Measurements from ENCODE around the gene SLC8A2.
"Not testable (repeated sequence)": the region's sequence is repeated elsewhere in the genome, so short reads cannot be mapped to it uniquely, and the experiment has no call there.

SLC8A2 gene

DNA sequence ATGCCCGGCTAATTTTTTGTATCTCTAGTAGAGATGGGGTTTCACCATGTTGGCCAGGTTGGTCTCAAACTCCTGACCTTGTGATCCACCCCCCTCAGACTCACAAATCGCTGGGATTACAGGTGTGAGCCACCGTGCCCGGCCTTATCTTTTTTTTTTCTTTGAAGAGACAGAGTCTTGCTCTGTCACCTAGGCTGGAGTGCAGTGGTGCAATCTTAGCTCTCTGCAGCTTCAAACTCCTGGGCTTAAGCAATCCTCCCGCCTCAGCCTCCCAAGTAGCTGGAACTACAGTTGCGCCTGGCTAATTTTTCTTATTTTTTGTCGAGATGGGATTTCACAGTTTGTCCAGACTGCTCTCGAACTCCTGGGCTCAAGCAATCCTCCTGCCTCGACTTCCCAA lies 60.0 kb downstream of the SLC8A2 start:
- not testable (repeated sequence) for DNase-seq (ENCODE audit: low read depth)

DNA sequence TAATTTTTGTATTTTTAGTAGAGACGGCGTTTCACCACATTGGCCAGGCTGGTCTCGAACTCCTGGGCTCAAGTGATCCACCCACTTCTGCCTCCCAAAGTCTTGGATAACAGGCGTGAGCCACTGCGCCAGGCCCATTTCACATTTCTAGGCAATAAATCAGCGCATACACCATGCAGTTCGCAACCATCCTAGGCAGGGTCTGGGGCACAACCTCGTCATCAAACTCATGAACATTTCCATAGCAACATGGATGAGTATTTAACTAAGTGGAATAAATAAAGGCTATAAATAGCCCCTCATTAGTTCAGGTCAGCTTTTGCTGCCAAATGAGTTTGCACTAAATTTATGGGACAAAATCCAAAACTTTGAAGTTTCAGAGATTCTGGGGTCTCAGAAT lies 60.6 kb downstream of the SLC8A2 start:
- no peak for DNase-seq (ENCODE audit: low read depth)

DNA sequence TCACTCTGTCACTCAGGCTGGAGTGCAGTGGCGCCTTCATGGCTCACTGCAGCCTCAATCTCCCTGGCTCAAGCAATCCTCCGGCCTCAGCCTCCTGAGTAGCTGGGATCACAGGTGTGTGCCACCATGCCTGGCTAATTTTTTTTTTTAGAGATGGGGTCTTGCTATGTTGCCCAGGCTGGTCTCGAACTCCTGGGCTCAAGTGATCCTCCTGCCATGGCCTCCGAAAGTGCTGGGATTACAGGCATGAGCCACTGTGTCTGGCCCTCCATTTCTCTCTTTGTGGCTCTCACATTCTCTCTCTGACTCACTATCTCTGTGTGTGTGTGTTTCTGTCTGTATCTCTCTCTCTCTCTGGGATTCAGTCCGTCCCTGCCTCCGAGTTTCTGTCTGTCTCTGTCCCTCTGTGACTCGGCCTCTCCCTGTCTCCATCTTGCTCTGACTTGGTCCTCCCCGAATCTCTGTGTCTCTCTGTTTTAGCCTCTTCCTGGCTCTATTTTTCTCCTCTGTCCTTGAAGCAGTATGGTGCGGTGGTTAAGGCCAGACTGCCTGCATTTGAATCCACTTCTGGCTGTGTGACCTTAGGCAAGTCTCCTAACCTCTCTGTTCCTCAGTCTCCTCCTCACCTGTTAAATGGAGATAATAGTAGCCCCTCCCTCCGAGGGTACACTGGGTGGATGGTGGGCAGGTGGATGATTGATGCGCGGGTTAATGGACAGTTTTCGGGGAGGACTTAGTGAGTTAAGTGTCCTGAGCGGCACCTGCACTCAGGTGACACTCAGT lies 63.3 kb downstream of the SLC8A2 start:
- no peak for DNase-seq (ENCODE audit: low read depth)

DNA sequence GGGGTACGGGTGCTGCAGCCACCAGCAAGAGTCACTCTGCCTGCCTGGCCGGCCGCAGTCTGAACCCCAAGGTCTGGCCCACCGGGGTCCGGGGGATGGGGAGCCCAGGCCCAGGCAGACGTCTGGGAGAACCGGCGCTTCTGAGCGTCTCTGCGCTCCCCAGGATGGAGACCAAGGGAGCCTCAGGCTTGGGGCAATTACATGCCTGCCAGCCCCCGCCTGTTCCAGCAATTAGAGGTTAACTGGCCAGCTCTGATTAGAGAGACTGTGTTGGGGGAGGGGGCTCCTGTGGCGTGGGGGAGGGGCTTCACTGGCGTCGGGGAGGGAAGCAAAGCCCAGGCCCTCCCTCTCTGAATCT lies 64.3 kb downstream of the SLC8A2 start:
- no peak for DNase-seq (ENCODE audit: low read depth)

DNA sequence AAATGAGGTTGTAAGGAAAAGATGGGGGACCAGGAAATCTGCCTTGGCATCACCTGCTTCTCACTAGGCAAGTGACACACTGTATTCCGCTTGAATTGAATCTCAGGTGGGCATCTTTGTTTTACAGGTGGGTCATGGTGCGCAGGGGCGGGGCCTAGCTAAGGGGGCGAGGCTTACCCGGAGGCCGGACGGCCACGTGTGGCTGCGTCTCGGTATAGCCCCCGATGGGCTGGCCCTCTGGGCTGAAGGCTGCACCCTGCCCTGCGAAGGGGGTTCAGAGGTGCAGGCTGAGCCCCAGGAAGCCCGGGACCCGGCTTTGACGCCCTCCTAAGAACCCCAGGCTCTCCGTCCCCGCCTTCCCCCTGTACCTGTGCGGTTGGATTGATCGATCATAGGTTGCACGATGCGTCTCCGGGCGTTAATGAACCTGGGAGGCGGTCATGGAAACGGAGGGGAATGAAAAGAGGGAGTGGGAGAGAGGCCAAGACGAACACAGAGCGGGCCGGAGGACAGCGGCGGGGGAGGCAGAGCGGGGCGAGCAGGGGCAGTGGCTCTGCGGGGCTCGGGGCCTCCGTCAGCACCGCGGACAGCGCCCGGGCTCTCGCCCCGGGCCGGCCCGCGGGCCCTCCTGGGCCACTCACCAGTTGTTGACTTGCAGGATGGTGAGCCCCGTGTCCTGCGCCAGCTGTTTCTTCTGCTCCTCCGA lies 64.8 kb downstream of the SLC8A2 start:
- DNase-seq (ENCODE audit: low read depth): no peak

DNA sequence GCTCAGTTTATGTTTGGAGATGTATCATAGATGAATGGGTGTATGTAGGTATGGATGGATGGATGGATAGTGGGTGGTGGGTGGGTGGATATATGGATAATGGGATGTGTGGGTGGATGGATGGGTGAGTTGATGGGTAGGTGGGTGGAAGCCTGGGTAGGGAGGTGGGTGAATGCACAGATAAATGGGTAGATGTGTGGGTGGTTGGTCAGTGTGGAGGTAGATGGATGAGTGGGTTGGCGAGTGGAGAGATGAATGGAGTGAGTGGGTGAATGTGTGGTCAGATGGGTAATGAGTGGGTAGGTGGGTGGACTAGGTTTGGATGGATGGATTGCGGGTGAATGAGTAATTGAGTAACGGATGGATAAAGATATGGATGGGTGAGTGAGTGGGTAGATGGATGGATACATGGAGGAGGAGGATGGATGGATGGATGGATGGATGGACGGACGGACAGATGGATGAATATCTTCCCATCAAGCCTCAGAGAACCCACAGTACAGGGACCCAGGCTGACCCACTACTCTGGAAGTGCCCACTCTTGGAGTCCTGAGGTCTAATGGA lies 65.8 kb downstream of the SLC8A2 start:
- no peak for DNase-seq (ENCODE audit: low read depth)

DNA sequence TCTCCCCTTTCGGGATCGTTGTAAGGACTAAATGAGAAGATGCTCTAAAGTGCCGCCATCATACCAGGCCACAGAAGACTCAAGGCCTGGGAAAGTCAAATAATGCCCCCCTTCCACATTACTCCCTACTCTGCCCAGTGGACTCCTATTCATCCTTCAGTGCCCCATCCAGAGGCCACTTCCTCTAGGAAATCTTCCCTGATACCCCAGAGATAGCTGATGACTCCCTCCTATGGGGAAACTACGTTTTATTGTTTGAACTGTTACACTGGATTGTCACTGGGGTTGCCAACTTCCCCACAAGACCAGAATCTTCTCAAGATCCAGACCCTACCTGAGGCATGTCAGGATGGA lies 66.5 kb downstream of the SLC8A2 start:
- DNase-seq (ENCODE audit: low read depth): no peak

DNA sequence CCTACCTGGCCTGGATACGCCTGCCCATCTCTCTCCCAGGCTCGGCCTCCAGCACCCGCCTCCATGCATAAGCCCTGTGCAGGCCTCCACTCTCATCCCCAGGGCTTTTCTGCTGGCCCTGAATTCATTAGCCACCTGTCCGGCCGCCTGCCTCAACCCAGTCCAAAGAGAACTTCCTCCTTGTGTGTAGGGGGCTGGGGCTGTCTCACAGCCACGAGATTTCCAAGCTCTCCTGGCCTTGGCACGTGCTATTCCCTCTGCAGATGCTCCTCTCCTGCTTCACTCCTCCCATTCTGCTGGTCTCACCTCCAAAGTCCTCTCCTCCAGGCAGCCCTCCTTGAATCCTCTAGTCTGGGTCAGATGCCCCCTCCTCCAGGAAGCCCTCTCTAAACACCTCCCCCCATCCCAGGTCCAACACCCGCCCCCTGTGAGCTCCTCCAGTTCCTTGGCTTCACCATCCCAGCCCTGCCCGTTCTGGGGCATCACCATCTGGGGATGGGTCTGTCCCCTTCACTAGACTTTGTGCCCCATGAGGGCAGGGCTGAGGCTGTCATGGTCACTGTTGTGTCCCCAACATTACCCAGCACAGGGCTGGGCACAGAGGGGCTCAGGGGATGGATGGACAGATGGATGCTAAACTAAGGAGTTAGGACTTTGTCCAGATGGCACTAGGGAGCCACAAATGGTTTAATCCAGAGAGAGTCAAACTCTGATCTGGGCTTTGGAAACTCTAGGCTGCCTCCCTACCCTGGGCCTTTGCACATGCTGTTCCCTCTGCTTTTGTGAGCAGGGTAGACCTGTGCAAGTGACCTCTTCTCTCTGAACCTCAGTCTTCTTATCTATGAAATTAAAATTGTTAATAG lies 67.1 kb downstream of the SLC8A2 start:
- no peak for DNase-seq (ENCODE audit: low read depth)

DNA sequence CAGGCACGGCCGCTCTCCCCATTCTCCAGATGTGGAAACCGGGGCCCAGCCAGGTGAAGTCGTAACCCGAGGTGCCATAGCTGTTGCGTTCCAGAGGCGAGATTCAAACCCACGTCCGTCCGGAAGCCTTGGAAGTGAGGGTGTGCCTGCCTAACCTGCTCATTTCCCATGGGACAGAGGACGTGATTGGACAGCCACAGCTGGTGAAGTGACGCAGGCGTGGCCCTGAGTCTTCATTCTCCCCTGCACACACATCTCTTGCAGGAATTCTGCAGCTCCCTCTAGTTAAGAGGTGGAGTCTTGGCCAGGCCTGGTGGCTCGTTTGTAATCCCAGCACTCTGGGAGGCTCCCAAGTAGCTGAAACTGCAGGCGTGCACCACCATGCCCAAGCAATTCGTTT lies 69.2 kb downstream of the SLC8A2 start:
- DNase-seq (ENCODE audit: low read depth): no peak

DNA sequence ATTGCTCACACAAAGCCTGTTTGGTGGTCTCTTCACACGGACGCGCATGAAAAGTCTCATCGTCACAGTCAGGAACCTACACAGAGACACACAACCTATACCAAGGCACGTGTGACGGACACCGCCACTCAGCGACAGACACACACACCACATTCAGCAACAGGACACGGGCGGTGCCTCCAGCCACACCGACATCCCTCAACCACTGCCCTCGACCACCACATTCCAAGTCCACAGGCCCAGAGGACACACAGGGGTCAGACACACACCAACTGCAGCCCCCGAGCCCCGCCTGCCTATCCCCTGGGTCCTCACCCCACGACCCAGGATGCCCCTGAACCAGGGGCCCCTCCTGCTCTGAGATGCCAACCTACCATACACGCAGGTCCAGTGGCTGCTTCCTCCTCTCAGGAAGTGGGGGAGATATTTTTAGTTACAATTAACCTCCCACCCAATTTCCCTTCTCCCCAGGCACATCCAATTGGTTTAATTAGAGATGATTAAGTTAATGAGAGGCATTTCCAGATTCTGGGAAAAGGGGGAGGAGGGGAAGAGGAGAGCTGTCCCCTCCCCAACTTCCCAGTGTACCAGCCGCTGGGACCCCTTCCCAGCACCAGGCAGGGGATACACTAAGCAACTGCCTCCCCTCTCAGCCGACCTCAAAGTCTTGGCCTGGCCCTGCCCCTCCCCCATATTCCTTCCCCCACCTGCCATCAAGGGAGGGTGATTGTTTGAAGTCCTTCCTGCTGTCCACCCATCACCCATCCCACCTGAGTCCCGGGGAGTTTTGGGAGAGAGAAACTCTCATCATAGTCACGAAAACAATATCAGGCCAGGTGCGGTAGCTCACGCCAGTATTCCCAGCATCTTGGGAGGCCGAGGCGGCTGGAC lies 72.7 kb downstream of the SLC8A2 start:
- no peak for DNase-seq (ENCODE audit: low read depth)

DNA sequence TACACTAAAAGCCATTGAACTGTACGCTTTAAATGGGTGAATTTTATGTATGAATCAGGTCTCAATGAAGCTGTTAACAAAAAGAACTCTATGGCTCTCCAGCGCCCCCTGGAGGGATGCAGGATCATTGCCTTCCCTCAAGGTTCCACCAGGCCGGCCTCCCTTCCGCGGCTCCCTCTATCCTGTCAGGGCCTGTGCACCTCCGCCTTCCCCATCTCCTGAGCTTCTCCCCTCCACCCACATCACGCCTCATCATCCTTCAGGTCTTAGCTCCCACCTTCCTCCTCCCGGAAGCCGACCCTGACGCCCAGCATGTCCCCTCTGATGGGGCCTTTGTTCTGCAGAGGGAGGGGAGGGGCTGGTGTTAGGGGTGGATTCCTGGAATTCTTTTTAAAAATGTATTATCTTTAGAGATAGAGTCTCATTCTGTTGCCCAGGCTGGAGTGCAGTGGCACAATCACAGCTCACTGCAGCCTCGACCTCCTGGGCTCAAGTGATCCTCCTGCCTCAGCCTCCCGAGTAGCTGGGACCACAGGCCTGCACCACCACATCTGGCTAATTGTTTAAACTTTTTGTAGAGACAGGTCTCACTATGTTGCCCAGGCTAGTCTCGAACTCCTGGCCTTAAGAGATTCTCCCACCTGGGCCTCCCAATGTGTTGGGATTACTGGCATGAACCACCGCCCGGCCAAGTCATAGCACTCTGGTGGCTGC lies 80.0 kb downstream of the SLC8A2 start:
- peak; percentile 70 for DNase-seq (ENCODE audit: low read depth)

DNA sequence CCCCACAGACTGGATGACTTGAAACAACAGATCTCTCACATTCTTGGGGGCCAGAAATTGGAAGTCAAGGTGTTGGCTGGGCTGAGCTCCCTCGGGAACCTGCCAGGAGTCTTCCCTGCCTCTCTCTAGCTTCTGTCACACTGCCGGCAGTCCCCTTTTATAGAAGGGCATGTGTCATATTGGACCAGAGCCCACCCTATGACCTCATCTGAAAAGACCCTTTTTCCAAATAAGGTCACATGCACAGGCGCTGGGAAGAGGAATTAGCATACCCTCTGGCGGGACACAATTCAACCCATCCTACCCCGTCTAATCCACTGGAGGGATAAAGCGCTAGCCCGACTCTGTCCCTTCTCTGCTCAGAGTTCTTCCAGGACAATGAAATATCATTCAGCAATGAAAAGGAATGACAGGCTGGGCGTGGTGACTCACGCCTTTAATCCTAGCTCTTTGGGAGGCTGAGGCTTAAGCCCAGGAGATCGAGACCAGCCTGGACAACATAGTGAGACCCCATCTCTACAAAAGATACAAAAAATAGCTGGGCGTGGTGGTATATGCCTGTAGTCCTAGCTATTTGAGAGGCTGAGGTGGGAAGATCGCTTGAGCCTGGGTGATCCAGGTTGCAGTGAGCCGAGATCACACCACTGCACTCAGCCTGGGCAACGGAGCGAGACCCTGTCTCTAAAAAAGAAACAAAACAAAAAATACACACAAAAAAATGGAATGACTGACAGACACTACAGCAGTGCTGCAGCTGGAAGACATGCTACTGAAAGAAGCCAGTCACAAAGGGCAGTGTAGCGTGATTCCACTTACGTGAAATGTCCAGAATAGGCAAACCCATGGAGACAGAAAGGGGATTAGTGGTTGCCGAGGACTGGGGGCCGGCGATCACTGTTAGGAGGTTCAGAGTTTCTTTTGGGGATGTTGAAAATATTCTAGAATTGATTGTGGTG lies 80.9 kb downstream of the SLC8A2 start:
- no peak for DNase-seq (ENCODE audit: low read depth)

DNA sequence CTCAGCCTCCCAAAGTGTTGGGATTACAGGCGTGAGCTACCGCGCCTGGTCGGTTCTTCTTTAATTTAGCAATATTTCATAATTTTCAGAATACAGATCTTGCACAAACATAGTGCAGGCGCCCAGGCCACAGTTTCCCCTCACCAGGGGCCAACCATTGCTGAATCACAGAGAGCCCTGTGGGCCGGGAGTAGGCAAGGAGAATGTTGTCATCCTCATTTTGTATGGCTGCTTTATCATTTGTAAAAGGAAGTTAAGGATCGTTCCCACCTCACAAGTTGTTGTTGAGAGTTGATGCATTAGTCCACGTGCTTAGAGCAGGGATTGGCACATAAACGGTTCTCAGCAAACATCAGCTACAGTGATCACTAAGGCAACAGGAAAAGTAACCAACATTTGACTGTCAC lies 82.5 kb downstream of the SLC8A2 start:
- no peak for DNase-seq (ENCODE audit: low read depth)

DNA sequence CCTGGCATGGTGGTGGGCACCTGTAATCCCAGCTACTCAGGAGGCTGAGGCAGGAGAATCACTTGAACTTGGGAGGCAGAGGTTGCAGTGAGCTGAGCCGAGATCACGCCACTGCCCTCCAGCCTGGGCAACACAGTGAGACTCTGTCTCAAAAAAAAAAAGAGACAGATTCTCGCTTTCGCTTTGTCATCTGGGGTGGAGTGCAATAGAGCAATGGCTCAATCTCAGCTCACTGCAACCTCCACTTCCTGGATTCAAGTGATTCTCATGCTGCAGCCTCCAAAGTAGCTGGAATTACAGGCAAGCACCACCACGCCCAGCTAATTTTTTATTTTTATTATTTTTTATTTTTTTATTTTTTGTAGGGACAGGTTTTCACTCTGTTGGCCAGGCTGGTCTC lies 83.0 kb downstream of the SLC8A2 start:
- not testable (repeated sequence) for DNase-seq (ENCODE audit: low read depth)

DNA sequence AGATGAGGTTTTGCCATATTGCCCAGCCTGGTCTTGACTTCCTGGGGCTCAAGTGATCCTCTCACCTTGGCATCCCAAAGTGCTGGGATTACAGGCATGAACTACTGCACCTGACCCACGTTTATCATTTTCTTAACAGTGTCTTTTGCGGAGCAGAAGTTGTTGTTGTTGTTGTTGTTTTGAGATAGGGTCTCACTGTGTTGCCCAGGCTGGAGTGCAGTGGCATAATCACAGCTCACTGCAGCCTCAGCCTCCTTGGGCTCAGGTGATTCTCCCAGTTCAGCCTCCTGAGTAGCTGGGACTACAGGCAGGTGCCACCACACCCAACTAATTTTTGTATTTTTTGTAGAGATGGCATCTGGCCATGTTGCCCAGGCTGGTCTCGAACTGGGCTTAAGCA lies 84.1 kb downstream of the SLC8A2 start:
- DNase-seq (ENCODE audit: low read depth): not testable (repeated sequence)

DNA sequence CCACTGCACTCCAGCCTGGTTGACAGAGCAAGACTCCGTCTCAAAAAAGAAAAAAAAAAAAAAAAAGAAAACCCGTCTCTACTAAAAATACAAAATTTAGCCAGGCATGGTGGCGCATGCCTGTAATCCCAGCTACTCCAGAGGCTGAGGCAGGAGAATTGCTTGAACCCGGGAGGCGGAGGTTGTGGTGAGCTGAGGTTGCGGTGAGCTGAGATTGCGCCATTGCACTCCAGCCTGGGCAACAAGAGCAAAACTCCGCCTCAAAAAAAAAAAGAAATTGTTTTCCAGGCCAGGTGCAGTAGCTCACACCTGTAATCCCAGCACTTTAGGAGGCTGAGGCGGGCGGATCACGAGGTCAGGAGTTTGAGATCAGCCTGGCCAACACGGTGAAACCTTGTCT lies 85.1 kb downstream of the SLC8A2 start:
- DNase-seq (ENCODE audit: low read depth): not testable (repeated sequence)

DNA sequence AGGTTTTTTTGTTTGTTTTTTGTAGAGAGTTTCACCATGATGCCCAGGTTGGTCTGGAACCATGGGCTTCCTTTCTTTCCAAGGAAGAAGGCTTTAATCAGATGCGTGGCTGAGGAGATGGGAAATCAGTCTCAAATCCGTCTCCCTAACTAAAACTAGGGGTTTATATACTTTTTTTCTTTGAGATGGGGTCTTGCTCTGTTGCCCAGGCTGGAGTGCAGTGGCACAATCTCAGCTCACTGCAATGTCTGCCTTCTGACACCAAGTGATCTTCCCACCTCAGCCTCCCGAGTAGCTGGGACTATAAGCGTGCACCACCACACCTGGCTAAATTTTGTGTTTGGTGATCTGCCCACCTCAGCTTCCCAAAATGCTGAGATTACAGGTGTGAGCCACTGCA lies 87.2 kb downstream of the SLC8A2 start:
- DNase-seq (ENCODE audit: low read depth): not testable (repeated sequence)

DNA sequence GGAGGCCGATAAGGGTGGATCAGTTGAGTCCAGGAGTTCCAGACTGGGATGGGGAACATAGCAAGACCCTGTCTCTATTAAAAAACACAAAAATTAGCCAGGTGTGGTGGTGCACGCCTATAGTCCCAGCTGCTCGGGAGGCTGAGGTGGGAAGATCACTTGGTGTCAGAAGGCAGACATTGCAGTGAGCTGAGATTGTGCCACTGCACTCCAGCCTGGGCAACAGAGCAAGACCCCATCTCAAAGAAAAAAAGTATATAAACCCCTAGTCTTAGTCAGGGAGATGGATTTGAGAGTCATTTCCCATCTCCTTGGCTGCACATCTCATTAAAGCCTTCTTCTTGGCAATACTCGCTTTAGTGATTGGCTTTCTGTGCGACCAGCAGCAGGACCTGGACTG lies 87.8 kb downstream of the SLC8A2 start:
- not testable (repeated sequence) for DNase-seq (ENCODE audit: low read depth)

DNA sequence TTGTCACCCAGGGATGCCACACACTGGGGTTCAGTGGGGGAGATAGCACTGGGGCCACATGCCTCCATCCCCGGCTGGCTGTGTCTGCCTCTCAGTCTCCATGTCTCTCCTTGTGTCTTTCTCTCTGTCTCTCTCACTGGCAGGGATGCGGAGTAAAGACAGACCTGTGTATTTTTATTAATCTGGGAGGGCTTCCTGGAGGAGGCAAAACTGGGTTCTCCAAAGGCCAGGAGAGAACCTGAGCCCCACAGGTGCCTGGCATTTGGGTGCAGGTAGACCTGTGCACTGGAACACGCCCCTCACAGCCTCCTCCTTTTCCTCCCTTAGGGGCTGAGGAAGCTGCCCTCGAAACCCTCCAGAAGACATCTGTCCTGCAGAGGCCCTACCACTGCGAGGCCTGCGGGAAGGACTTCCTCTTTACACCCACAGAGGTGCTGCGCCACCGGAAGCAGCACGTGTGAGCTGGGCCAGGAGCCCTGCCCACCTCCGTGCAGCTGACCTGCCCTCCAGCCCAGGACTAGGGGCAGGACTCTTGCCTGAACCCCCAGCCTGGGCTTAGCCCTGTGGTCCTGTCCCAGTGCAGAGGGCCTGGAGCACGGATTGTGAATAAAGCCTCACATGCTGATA lies 89.9 kb downstream of the SLC8A2 start:
- no peak for DNase-seq (ENCODE audit: low read depth)

All from stimulated activated CD8-positive, alpha-beta memory T cell treated with anti-CD3 and anti-CD28 coated beads, Interleukin-15, amount 100 ng/mL, for 1 hour (primary cell).